Tibial nerve (tissue), 4 donors: Measurements from ENCODE around the gene IFI44.

Experiments used
- CTCF ChIP-seq, 5 experiments: fragments of 200-600 bp in 3 of 5; fragments of 450-650 bp in 2 of 5; sonication (generic) in 3 of 5; IDR thresholded peaks; one replicate each; pipeline ENCODE4 v1.5.1; 2016 to 2019; ENCODE audit warnings: antibody characterized with exemption in 5 of 5, mild to moderate bottlenecking in 3 of 5, moderate library complexity in 2 of 5
- EP300 ChIP-seq, 2 donors: sonication (generic); formaldehyde crosslinking; IDR thresholded peaks; one replicate each; pipeline ENCODE4 v1.6.1; 2017; ENCODE audit warnings: antibody characterized with exemption in 2 of 2, mild to moderate bottlenecking in 1 of 2
- POLR2A ChIP-seq, 2 donors: fragments of 450-650 bp; IDR thresholded peaks; one replicate each; pipeline ENCODE4 v1.6.1; 2017; ENCODE audit warnings: antibody characterized with exemption in 2 of 2, mild to moderate bottlenecking in 2 of 2, moderate library complexity in 2 of 2

- TF ChIP-seq CTCF (IDR thresholded peaks at IDR 0.05) (no peak), EP300 (IDR thresholded peaks at IDR 0.05) (no peak), POLR2A (IDR thresholded peaks at IDR 0.05) (no peak)
Measured at GRCh38 chr1:78702426-78702825, 52.8 kb downstream of the IFI44 start.
